Stimulated activated CD8-positive, alpha-beta memory T cell treated with anti-CD3 and anti-CD28 coated beads, Interleukin-2, amount 100 ng/mL, for 1 hour (primary cell): Measurements from ENCODE around the gene ZNF784.

ENCODE experiments used
- DNase-seq, 2 donors: peaks; one replicate each; pipeline ENCODE4 v3.0.0-alpha.2; 2020; ENCODE audit warnings: low read depth in 2 of 2

ZNF784 gene

DNA sequence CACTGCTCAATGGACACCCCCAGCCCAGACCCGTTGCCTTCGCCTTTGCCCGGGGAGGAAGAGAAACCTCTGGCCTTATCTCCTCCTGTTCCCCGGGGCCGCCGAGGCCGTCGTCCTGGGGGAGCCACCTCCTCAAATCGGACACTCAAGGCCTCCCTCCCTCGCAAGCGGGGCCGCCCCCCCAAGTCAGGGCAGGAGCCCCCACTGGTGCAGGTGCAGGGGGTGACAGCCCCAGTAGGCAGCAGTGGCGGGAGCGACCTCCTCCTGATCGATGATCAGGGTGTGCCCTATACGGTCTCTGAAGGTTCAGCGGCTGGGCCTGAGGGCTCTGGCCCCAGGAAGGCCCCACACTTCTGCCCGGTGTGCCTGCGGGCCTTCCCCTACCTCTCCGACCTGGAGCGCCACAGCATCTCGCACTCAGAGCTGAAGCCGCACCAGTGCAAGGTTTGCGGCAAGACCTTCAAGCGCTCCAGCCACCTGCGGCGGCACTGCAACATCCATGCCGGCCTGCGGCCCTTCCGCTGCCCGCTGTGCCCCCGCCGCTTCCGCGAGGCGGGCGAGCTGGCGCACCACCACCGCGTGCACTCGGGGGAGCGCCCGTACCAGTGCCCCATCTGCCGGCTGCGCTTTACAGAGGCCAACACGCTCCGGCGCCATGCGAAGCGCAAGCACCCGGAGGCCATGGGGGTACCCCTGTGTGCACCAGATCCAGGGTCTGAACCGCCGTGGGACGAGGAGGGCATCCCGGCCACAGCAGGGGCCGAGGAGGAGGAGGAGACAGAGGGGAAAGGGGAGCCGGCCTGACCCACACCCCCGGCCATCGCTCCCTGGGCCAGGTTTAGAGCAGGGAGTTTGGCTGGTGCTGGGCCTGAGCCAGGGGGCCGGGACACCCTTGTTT, 22.0 kb downstream of the ZNF784 start:
- DNase-seq, result no peak

DNA sequence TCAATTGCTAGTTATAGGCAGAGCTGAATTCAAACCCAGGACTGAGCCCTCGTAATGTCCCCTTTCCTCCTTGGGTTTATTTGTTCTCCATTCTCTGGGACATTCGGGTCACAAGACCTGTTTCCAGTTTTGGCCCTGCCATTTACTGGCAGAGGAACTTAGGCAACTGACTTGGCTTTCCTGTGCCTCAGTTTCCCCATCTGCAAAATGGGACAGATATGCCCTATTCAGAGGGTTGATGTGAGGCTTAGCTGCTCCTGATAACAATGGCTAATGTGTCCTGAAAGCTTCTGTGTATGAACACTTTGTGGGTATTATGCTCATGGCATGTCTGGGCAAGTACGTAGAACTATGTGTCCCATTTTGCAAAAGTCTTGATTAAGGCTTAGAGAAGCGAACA, 23.3 kb downstream of the ZNF784 start:
- no peak for DNase-seq

GRCh38 chr19:55600662-55601028, 23.7 kb downstream of the ZNF784 start:
- no peak for DNase-seq

GRCh38 chr19:55599842-55600661, 24.3 kb downstream of the ZNF784 start, which contains the start of gene ZNF524:
Gene ZNF524, plus strand, starts transcription at chr19:55600288. Its CDS starts 1,825 bp downstream, at chr19:55602113.
- DNase-seq, result peak; percentile 58 to 75

DNA sequence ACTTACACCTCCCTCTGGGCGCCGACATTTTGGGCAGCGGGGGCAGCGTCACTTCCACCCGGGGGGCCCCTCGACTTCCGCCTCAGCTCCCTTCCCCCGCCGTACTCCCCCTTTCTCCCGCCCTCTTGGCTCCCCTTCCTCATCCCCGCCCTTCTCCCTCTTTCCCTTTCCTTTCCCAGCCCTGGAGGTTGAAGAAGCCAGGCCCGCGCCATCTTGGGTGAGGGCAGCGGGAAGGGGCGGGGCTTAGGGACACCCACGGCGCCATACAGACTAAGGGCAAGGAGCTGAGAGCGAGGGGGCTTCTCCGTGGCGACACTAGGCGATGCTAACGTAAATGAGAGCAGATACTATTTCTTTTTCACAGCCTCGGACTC, 24.9 kb downstream of the ZNF784 start, which contains the start of gene FIZ1:
Gene FIZ1, minus strand, starts transcription at position 50 of the 374 bp plus-strand sequence. CDS start 1,652 bp downstream, outside the sequence.
- DNase-seq, result peak; percentile 88 to 92

DNA sequence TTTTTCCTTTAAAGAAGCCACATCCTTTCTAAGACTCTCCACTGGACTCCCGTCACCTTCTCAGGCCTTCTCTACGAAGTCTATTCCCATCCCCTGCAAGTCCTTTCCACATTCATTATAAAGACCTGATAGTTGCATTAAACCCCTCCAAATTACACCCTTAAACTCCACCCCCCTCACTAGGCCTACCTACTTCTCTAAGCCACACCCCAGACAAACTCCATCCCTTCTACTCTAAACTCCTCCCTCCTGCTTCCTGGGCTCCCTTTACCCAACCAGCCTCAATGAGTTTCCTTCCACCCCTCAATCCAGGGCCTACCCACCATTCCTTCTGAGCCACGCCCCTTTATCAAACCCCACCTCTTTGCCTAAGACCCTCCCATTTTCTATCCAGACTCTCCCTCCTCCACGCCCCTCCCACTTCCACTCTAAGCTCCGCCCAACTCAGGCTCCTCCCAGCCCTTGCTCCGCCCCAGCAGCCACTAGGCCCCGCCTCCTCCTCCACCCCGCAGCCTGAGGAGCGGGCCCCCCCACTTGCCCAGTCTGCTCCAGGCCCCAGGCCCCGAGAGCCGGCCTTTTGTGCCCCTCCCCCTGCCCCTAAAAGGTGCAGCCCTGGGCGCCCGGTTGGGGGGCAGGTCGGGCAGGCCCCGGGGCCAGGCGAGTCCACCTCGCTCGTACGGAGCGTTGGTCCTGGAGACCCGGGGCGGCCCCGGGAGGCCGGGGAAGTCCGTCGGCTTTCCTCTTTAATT, 25.5 kb downstream of the ZNF784 start:
- peak; percentile 80 to 85 for DNase-seq

- DNase-seq, result no peak
Measured at GRCh38 chr19:55598034-55598433, 26.3 kb downstream of the ZNF784 start.

- no peak for DNase-seq
Measured at GRCh38 chr19:55597501-55597921, 26.9 kb downstream of the ZNF784 start.

- DNase-seq, result no peak
Measured at GRCh38 chr19:55596304-55596703, 28.1 kb downstream of the ZNF784 start.

DNA sequence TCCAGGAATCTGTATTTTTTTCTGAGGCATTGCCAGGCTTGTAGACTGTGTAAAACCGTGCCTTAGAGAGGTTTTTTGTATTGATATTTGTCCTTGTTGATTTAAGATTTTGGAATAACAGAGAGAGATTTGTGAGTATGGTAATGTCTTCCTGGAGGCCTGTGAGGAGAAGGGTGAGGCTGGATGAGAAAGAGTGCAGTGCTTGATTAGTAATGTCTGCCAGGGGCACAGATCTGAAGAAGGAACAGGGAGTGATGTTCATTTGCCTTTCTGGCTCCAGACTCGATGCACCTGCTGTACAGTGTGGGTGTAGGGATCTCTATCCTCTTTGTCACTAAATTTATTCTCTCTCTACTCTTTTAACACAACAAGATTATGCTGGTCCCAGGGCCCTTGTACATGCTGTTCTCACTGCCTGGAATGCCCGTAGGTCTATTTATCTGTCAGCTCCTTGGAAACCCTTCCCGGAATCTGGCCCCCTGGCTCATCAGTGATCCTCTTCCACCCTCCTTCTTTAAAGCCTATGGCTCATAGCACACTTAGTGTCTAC, 29.3 kb downstream of the ZNF784 start:
- DNase-seq, result no peak

DNA sequence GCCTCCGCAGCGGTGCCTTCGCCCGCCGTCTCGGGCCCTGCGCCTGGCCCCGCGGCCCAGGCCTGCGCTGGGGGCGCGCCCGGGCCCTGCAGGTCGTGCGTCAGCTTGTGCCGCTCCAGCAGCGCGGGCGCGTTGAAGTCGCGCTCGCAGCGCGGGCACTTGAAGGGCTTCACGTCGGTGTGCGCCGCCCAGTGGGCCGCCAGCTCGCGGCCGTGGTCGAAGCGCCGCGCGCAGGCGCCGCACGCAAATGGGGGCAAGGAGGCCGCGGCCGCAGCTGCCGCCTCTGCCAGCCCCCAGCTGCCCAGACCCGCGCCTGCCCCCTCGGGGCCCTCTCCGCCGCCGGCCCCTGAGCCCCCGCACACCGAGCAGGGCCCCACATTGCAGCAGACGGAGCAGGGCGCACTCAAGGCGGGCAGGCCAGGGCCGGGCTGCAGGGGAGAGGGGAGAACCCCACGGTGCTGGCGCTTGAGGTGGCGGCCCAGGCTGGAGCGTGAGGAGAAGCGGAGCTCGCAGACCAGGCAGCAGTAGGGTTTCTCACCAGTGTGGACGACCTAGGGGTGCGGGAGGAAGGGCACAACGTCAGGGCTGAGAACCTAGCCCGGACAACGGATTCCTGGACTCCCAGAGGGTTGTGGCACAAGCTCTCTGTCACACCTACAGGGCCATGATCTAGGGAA, 31.1 kb downstream of the ZNF784 start:
- DNase-seq, result no peak

GRCh38 chr19:55592391-55593090, 31.8 kb downstream of the ZNF784 start:
- no peak for DNase-seq

GRCh38 chr19:55591555-55591954, 32.8 kb downstream of the ZNF784 start:
- no peak for DNase-seq

- DNase-seq, result no peak
Measured at GRCh38 chr19:55590617-55591016, 33.7 kb downstream of the ZNF784 start.

DNA sequence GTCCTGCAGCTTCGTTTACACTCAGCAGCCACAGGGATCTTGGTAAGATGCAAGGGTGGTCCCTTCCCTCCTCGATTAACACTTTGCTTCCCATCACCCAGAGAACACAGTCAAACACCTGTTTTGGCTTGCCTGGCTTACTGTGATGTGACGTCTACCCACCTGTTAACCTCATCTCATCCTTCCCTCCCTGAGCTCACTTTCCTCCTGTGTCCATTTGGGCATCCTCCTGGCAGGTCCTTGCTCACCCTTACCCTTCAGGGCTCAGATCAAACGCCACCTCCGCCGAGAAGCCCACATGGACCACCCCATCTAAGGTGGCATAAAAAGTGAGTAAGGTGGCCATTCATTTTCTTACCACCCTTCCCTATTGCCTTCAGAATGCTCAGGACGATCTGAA, 34.3 kb downstream of the ZNF784 start:
- DNase-seq, result no peak

DNA sequence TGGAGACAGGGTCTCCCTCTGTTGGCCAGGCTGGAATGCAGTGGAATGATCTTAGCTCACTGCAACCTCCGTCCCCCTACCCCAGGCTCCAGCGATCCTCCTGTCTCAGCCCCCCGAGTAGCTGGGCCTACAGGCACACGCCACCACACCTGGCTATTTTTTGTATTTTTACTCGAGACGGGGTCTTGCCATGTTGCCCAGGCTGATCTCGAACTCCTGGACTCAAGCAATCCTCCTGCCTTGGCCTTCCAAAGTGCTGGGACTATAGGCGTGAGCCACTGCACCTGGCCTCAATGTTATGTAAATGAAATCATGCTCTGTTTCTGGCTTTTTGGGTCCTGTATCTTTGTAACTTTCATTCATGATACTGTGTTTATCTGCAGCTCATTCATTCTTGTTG, 35.6 kb downstream of the ZNF784 start:
- DNase-seq, result no peak

DNA sequence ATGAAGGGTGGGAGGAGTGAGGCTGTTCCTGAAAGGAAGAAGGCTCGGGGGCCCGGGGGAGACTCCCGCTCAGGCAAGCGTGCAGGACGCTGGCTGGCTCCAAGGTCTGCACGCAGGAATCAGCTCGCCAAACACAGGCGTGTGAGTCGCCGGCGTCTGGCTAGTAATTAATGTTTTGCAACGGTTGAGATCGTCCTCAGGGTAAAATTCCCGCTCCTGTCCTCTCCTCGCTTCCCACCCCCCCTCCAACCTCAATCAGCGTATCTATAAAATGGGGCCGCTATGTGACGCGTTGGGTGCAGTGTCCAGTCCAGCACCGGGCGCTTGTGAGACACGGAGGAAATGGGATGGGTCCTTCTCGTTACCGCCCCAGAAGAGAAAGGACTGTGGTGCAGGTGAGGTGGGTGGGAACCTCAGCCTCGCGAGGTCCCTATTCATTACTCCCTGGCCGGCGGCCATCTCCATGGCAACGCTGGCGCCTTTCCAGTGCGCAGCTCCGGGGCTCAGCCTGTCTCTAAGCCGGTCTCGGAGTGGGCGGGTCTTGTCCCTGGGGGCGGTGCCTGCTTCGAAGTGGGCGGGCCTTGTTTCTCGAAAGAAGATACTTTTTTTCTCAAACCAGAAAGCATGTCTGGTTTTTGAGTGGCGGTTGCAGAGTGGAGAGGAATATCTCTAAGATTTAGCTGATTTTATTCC, 37.2 kb downstream of the ZNF784 start:
- peak; percentile 78 to 84 for DNase-seq

DNA sequence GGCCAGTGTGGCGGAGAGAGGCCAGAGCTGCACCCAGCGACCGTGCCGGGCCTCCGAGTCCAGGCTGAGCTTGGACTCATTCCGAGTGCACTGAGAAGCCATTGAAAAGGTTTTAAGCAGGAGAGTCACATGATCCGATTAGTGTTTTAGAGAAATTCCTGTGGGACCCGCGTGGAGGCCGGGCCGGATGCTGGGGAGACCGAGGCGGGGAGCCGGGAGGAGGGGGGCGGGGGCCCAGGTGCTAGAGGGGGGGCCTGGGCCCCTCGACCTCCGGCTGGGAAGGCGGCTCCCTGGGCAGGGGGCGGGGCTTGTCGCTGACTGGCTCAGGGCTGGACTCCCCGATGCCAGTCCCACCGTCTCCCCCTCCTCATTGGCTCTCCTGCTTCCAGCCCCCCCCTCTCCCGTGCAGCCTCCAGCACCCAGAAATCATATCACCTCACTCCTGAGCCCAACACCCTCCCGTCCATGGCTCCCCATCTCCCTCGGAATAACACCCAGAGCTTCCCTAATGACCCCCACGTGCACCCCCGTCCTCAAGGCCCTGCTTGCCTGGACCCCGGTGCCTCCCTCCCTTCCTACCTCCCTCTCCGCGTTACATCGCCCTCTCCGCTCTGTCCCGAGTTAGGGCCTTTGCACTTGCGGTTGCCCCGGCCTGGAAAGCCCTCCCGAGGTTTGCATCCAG, 38.6 kb downstream of the ZNF784 start:
- DNase-seq, result no peak

GRCh38 chr19:55584871-55585270, 39.5 kb downstream of the ZNF784 start:
- no peak for DNase-seq
